ENCODE data around the gene ZNF557. TPM values are rescaled to one million over a fixed set of nuclear protein-coding genes. Genes with fewer than 3 reads are reported as not detected.
A peak's percentile ranks its signal among the peaks of the same experiment; 100 is the strongest.

ZNF557 gene
- total RNA-seq, 1 experiment from 2014 or later, result 9.4 TPM

- DNase-seq (ENCODE audit: low read depth), result no peak
These were observed 5.3 kb downstream of the ZNF557 start for GRCh38 chr19:7074705-7075282.

GRCh38 chr19:7076151-7076550 is 6.6 kb downstream of the ZNF557 start:
- no peak for DNase-seq (ENCODE audit: low read depth)

GRCh38 chr19:7078008-7078407 is 8.5 kb downstream of the ZNF557 start:
- no peak for DNase-seq (ENCODE audit: low read depth)

- peak; percentile 40 for DNase-seq (ENCODE audit: low read depth)
These were observed 13.8 kb downstream of the ZNF557 start for GRCh38 chr19:7083076-7083956.

- DNase-seq (ENCODE audit: low read depth), result no peak
These were observed 19.5 kb downstream of the ZNF557 start for GRCh38 chr19:7088999-7089398.

- no peak for DNase-seq (ENCODE audit: low read depth)
These were observed 28.6 kb downstream of the ZNF557 start for GRCh38 chr19:7098096-7098495.

GRCh38 chr19:7098701-7099596 is 29.4 kb downstream of the ZNF557 start:
- DNase-seq (ENCODE audit: low read depth), result peak; percentile 87

GRCh38 chr19:7099597-7099921 is 30.1 kb downstream of the ZNF557 start:
- no peak for DNase-seq (ENCODE audit: low read depth)

GRCh38 chr19:7101498-7102253 is 32.2 kb downstream of the ZNF557 start:
- DNase-seq (ENCODE audit: low read depth), result no peak

- no peak for DNase-seq (ENCODE audit: low read depth)
These were observed 35.4 kb downstream of the ZNF557 start for GRCh38 chr19:7104747-7105447.

GRCh38 chr19:7106711-7107657 is 37.5 kb downstream of the ZNF557 start:
- DNase-seq (ENCODE audit: low read depth), result no peak

- DNase-seq (ENCODE audit: low read depth), result no peak
These were observed 40.3 kb downstream of the ZNF557 start for GRCh38 chr19:7109678-7110289.

GRCh38 chr19:7112675-7113074 is 43.2 kb downstream of the ZNF557 start:
- DNase-seq (ENCODE audit: low read depth), result no peak

- no peak for DNase-seq (ENCODE audit: low read depth)
These were observed 43.7 kb downstream of the ZNF557 start for GRCh38 chr19:7113233-7113632.

- DNase-seq (ENCODE audit: low read depth), result no peak
These were observed 46.2 kb downstream of the ZNF557 start for GRCh38 chr19:7115721-7116120.

GRCh38 chr19:7117248-7117647 is 47.7 kb downstream of the ZNF557 start:
- DNase-seq (ENCODE audit: low read depth), result no peak

- no peak for DNase-seq (ENCODE audit: low read depth)
These were observed 50.1 kb downstream of the ZNF557 start for GRCh38 chr19:7119582-7119981.

GRCh38 chr19:7120499-7120898 is 51.0 kb downstream of the ZNF557 start:
- no peak for DNase-seq (ENCODE audit: low read depth)

GRCh38 chr19:7122701-7123100 is 53.2 kb downstream of the ZNF557 start:
- no peak for DNase-seq (ENCODE audit: low read depth)
